Activated CD4-positive, alpha-beta T cell treated with anti-CD3 and anti-CD28 coated beads, Interleukin-2, amount 50 U/mL, for 24 hours (primary cell): ENCODE data around the gene THAP5.
A peak's percentile ranks its signal among the peaks of the same experiment; 100 is the strongest.

Source experiments
- DNase-seq, 2 donors: peaks; one replicate each; pipeline ENCODE4 v3.0.0-alpha.2; 2020; ENCODE audit warnings: low read depth in 1 of 2, low spot score in 1 of 2

Gene THAP5

DNA sequence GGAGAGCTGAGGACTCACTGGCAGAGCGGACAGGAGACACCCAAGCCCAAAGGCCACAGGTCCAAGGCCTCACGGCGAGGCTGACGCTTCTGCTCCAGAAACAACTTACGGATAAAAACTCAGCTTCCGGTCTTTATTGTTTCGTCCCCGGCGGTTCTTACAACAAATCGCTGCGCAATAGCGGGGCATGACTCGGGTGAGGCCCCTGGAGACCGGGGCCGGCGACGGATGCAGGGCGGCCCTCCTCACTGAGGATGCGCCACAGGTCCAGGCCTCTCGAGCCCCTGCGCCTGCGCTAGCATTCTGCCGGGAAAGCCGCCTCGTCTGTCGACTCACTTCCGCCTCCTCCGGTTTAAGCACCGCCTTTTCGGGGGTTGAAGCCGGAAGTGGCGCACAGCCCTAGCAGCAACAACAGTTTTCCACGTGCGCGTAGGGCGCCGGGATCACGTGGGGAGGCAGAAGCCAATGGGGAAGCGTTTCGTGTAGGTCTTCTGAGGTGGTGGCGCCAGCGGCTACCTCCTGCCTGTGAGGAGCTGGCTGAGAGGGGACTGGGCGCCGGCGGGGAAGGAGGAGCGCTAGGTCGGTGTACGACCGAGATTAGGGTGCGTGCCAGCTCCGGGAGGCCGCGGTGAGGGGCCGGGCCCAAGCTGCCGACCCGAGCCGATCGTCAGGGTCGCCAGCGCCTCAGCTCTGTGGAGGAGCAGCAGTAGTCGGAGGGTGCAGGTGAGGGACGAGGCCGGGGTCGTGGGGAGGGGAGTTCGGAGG lies at the start of gene THAP5, which contains the start of gene DNAJB9:
Gene THAP5, minus strand, starts transcription at position 326 of the 765 bp plus-strand sequence. Its CDS starts 137 bp downstream, at position 189.
Gene DNAJB9, plus strand, starts transcription at position 494 of the 765 bp plus-strand sequence. CDS start 1,853 bp downstream, outside the sequence.
- peak; percentile 96 to 99 for DNase-seq

DNA sequence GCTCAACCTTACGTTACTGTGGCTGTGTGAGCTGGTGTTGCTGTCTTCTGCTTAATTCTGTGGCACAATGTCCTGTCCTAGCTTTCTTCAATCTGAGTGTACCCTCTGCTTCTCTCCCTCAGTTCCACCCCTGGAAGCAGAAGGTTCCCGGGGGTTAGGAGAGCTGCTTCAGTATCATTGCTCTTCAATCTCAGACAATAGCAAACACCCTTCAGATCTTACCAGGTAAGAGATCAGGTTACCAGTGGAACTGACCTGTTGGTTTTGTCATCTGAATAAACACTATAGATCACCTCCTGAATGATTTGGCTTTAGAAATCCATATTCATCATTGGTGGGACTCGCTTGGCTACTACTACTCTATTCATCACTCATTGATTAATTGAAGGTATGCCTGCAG lies 48.5 kb upstream of the THAP5 start:
- DNase-seq = no peak

DNA sequence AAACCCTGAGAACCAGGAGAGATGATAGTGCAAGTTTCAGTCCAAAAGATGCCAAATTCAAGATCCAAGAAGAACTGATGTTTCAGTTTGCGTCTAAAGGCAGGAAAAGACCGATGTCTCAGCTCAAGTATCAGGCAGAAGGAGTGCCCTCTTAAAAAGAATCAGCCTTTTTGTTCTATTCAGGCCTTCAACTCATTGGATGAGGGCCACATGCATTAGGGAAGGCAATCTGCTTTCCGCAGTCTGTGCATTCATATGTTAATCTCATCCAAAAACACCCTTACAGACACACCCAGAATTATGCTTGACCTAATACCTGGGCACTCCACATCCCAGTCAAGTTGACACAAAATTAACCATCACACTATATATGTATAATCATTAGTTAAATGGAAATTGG lies 45.4 kb upstream of the THAP5 start:
- no peak for DNase-seq

GRCh38 chr7:108613949-108614381 lies 44.5 kb upstream of the THAP5 start:
- DNase-seq = no peak

- DNase-seq = peak in 1 of 2 donors; percentile 6
Observed at GRCh38 chr7:108613147-108613948, 43.8 kb upstream of the THAP5 start.

DNA sequence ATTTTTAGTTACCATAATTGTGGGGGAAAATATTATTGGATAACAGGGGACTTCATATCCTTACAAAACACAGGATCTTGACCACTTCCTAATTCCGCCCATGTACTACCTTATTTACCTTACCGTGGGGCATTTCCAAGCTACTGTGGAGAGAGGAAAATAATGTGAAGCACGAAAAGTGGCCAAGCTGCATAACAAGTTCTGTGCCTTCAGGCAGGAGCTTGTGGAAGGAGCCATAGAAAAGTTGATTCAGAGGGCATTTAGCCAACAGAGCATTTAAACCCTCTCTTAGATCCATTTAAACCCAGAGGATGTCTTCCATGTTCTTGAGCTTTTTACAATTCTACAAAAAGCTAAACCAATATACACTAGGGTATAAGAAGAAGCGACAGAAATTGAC lies 41.8 kb upstream of the THAP5 start:
- DNase-seq = no peak

DNA sequence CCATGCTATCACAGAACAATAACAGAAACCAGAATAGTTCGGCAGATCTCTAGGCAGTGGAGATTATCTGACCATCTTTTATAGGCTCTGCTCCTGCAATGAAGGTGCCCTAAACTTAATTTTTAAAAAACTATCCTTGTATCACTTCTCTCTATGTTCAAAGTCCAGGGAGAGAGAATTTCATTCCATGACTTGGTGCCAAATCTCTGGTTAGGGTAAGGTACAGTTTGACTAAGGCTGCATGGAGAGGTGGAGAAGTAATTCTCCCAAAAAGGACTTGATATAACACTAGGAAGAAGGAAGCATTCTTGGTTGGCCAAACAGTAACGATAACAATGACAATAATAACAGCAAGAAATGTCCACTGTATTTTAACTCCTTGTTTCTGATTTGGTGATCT lies 40.1 kb upstream of the THAP5 start:
- no peak for DNase-seq

- DNase-seq = no peak
Observed at GRCh38 chr7:108605559-108606201, 36.2 kb upstream of the THAP5 start.

DNA sequence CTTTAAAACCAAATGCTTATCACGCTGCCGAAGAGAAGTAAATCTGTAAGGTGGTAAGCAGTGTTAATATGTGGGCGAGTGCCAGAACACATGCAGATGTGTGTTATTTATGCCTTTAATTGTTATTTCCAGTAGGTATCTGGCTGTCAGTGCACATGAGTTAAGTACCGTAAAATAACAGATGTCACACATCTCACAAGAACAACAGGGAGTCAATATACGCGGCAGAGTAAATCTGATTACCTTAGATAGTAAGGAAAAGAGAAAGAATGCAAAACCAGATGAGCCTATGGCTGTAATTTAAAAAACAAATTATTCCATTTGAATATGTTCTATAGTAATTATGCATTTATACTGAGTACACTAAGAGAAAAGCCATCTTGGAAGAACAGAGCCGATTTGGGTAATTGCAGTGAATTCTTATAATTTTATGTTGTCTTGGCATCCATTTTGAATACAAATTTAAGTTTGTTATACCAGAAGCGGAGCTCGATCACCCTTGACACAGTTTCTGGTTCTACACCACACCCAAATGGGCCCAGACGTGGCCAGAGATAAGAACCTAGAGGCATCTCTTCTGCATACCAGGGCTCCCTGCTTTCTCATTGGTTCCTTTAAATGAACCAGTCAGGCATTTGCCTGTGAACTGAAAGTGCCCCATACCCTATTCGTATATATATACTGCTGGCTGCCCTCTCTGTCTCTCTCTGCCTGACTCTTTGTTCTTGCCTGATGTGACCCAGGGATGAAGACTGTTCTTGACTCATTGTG lies 35.0 kb upstream of the THAP5 start:
- no peak for DNase-seq

GRCh38 chr7:108603656-108604306 lies 34.3 kb upstream of the THAP5 start:
- no peak for DNase-seq

DNA sequence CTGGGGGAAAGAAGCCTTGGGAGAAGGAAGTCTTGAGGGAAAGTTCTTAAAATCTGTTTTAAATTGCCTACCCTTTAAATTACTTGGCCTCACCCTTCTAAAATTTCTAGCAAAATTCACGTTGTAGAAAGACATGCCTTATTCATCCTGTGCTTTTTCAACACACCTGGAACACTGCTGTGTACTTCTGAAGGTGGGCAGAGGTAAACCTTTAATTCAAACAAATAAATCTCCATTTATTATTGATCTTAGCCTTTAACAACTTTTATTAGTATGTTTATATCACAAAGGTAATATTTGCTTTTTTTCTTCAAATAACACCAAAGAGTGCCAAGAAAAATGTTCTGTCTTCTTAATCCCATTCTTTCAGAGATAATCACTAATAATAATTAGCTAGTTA lies 30.9 kb upstream of the THAP5 start:
- no peak for DNase-seq

DNA sequence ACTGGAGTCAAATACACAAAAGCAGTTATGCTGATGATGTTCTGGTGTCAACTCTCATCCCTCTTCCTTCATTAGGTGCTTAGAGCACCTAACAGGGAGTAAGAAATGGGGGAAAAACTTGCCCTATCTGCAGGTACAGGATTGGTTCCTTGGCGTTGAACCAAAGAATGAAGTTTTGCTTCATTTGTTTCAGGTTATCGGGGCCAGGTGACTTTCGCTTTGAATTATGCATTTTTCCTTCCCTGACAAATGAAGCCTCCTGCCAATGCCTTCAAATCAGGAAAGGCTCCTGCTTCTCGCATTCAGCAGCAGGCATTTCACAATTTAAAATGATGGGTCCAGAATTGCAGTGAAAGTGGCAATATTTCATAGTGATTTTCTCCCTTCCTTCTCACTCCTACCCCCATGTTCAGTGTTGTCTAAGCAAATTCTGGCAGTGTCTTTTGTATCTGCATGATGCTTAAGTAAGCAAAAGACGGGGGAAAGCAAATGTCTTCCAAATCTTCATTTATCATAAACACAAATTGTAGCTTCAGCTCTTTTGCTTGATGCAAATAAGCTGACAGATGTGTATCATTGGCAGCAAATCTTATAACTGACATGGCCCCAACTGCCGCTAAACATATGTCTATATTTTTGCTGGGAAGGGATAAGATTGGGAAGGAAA lies 29.5 kb upstream of the THAP5 start:
- no peak for DNase-seq

- DNase-seq = no peak
Observed at GRCh38 chr7:108598153-108598552, 28.6 kb upstream of the THAP5 start.

- DNase-seq = no peak
Observed at GRCh38 chr7:108596560-108596959, 27.1 kb upstream of the THAP5 start.

DNA sequence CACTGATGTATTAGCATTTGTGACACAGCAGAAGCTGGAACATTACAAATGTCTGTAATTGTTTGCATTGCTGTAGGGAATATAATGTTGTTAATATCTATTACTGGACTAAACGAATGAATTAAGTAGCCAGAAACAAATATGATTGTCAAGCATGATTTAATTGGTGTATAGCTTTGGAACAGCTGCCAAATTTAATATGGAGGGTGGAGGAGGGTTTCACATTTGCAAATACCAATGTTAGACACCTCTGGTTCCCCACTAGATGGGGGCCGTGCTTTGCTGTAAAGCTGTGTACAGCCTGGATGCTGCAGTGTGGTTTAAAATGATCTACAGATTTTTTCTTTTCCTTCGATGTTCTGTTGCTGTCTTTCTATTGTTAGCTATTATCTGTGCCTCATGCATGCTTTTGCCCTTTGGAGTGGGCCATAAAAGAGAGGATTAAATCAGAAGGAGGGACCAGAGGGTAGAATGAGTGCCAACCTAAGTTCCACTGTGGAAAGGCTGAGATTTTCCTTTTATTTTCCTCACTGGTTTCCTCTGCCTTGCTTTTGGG lies 23.2 kb upstream of the THAP5 start:
- no peak for DNase-seq

DNA sequence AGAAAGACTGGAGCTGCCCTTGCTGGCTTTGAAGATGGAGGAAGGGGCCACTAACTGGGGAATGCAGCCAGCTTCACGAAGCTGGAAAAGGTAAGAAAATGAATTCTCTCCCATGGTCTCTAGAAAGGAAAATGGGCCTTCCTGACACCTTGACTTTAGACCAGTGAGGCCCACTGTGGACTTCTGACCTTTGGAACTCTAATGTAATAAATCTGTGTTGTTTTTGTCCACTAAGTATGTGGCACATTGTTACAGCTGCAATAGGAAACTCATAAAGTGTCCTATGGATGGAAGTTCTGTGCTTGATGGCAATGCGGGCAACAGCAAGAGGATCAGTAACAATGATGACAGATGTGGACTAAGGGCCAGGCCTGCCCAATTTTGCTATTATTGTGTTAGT lies 21.1 kb upstream of the THAP5 start:
- no peak for DNase-seq

DNA sequence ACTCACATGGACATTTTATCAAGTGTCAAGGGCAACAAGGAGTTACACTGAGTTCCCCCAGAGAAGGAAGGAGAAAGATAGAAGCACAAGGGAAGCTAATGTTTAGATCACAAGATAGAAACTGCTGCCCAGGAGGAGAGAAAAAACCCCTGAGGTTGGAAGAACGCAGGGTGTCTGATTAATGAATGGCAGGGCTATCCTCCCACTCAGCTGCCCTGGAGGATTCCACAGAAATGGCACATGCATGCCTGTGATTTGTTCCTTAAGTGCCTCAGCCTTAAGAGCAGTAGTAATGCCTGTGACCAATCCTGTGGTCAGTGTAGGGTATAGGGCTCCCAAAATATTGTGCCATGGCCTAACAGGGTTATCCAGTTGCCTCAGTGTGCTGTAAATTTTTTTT lies 20.4 kb upstream of the THAP5 start:
- DNase-seq = no peak

DNA sequence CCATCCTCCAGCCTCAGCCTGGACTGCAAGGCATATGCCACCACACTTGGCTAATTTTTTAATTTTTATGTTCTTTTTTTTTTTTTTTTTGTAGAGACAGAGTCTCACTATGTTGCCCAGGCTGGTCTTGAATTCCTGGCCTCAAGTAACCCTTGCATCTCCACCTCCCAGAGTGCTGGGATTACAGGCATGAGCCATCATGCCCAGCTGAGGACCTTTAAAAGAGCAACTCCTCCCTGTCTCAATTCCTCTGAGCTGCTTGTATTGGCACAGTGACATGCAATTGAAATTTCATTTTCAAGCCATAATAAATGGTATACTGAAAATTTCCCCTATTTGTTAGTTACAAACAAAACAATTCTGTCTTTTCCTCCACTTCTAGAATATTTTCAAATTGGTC lies 19.7 kb upstream of the THAP5 start:
- DNase-seq = no peak

GRCh38 chr7:108586274-108586710 lies 16.8 kb upstream of the THAP5 start:
- DNase-seq = no peak

- DNase-seq = no peak
Observed at GRCh38 chr7:108585843-108586242, 16.3 kb upstream of the THAP5 start.
